Skeletal muscle tissue (tissue), 4 donors: ENCODE results near the gene PAM. TPM values are rescaled to one million over a fixed set of nuclear protein-coding genes. Genes with fewer than 3 reads are reported as not detected.

Source experiments
- H3K27ac ChIP-seq: one replicate; pipeline ENCODE4 v1.7.0; 2013; ENCODE audit warnings: mild to moderate bottlenecking, low read depth, low read length, inconsistent platforms
- H3K27me3 ChIP-seq, 3 donors: one replicate each; pipeline ENCODE4 v1.7.0; 2013; ENCODE audit warnings: low read length in 3 of 3; ENCODE audit not compliant: control insufficient read depth in 3 of 3, insufficient read depth in 3 of 3
- H3K36me3 ChIP-seq, 3 donors: one replicate each; pipeline ENCODE4 v1.7.0; 2013; ENCODE audit warnings: low read length in 3 of 3; ENCODE audit not compliant: control insufficient read depth in 3 of 3, insufficient read depth in 3 of 3
- H3K4me1 ChIP-seq, 3 donors: one replicate each; pipeline ENCODE4 v1.7.0; 2013; ENCODE audit warnings: low read length in 3 of 3, mild to moderate bottlenecking in 3 of 3; ENCODE audit not compliant: control insufficient read depth in 3 of 3, insufficient read depth in 3 of 3
- H3K4me3 ChIP-seq, 3 donors: one replicate each; pipeline ENCODE4 v1.7.0; 2013; ENCODE audit warnings: low read length in 3 of 3
- H3K9ac ChIP-seq, 3 donors: one replicate each; pipeline ENCODE4 v1.7.0; 2013; ENCODE audit warnings: low read length in 3 of 3, mild to moderate bottlenecking in 3 of 3, moderate library complexity in 2 of 3, low read depth in 1 of 3
- H3K9me3 ChIP-seq, 3 donors: one replicate each; pipeline ENCODE4 v1.7.0; 2013; ENCODE audit warnings: low read length in 3 of 3; ENCODE audit not compliant: control insufficient read depth in 3 of 3
- total RNA-seq: library from RNA; depleted of rRNA; stranded (reverse); fragments of >200 nt; gene quantifications from one replicate; pipeline ENCODE4 v1.2.3, GENCODE V29; 2014
- donor health status: Osteomylitis.

The PAM gene
- total RNA-seq, 1 donor from 2014 or later = 95.5 TPM

GRCh38 chr5:102722931-102723330 is 32.2 kb upstream of the PAM start:
- Histone ChIP-seq H3K4me1 (no peaks in the 10 kb centered on the region), H3K27me3 (no peaks in the 10 kb centered on the region), H3K27ac (no peak overlapping the region), H3K4me3 (no peak overlapping the region), H3K9ac (no peak overlapping the region), H3K36me3 (no peaks in the 10 kb centered on the region), H3K9me3 (no peaks in the 10 kb centered on the region)

DNA sequence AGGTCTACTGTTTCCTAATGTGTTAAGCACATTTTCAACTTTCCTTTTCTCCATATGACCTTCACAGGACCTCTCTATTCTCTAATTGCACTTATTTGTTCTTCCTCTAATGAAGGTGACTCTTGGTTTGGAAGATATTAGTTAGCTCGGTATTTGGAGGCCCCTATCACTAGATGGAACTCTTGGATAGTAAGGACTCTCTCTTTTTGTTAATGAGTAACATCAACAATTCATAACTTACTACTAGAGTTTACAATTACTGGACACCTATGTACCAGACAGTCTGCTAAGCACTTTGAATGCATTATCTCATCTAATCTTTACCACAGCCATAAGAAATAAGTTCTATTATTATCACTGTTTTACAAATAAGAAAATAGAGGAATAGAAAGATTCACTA is 23.4 kb upstream of the PAM start:
- Histone ChIP-seq H3K27ac (no peak overlapping the region), H3K4me1 (no peaks in the 10 kb centered on the region), H3K27me3 (no peaks in the 10 kb centered on the region), H3K4me3 (no peak overlapping the region), H3K9me3 (no peaks in the 10 kb centered on the region), H3K9ac (no peak overlapping the region), H3K36me3 (no peaks in the 10 kb centered on the region)

DNA sequence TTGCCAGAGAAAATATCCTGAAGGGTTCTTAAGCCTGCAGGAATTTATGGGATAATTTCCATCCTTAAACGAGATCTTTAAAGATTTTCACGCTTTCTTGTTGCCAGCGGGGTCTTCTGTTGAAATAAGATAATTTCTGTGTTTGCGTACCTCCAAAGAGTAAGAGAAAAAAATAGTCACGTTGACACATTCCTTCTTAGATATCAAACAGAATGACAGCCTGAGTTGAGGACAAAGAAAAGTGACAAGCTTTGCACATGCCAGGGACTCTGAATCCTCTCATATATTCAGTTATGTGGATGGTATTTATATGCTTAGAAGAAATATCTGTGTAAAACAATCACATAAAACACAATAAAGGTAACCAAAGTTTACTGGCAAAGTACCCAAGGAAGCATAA is 21.6 kb upstream of the PAM start:
- H3K36me3 ChIP-seq = no peaks in the 10 kb centered on the region
- H3K9ac ChIP-seq = no peak overlapping the region
- no peaks in the 10 kb centered on the region for H3K4me1 ChIP-seq
- H3K27me3 ChIP-seq = no peaks in the 10 kb centered on the region
- H3K9me3 ChIP-seq = no peaks in the 10 kb centered on the region
- no peak overlapping the region for H3K4me3 ChIP-seq
- H3K27ac ChIP-seq = no peak overlapping the region

DNA sequence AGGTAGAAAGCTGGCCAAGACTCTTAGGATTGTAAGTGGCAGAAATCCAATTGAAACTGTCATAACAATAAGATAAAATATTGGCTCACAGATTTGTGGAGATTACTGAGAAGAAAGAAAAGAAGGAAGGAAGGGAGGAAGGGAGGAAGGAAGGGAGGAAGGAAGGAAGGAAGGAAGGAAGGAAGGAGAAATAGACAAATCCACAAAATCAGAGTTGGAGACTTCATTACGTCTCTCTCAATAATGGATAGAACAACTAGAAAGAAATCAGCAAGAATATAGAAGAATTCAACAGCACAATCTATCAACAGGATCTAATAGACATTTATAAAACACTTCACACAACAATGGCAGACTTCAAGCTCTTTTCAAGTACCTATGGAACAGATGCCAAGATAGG is 17.9 kb upstream of the PAM start:
- Histone ChIP-seq H3K27me3 (no peaks in the 10 kb centered on the region), H3K4me3 (no peak overlapping the region), H3K4me1 (no peaks in the 10 kb centered on the region), H3K27ac (no peak overlapping the region), H3K9me3 (no peaks in the 10 kb centered on the region), H3K9ac (no peak overlapping the region), H3K36me3 (no peaks in the 10 kb centered on the region)

GRCh38 chr5:102737805-102738469 is 17.2 kb upstream of the PAM start:
- no peaks in the 10 kb centered on the region for H3K36me3 ChIP-seq
- no peak overlapping the region for H3K27ac ChIP-seq
- H3K4me1 ChIP-seq = no peaks in the 10 kb centered on the region
- H3K9ac ChIP-seq = no peak overlapping the region
- H3K9me3 ChIP-seq = no peaks in the 10 kb centered on the region
- H3K4me3 ChIP-seq = no peak overlapping the region
- no peaks in the 10 kb centered on the region for H3K27me3 ChIP-seq

DNA sequence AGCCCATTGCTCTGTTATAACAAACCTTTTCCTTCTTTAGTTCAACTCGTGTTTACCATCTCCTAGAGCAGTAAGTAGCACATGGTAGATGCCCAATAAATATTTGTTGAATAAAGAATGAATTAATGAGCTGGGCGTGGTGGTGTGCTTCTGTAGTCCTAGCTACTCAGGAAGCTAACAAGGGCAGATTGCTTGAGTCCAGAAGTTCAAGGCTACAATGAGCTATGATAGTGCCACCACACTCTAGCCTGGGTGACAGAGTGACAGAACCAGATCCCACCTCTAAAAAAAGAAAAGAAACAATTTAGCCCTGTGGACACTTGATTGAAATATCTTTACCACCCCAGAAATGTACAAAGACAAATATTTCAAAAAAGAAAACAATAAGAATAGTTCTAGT is 14.6 kb upstream of the PAM start:
- no peaks in the 10 kb centered on the region for H3K9me3 ChIP-seq
- H3K27ac ChIP-seq = no peak overlapping the region
- H3K27me3 ChIP-seq = no peaks in the 10 kb centered on the region
- H3K4me1 ChIP-seq = no peaks in the 10 kb centered on the region
- no peak overlapping the region for H3K9ac ChIP-seq
- H3K36me3 ChIP-seq = no peaks in the 10 kb centered on the region
- no peak overlapping the region for H3K4me3 ChIP-seq

- H3K9me3 ChIP-seq = no peaks in the 10 kb centered on the region
- no peaks in the 10 kb centered on the region for H3K27me3 ChIP-seq
- H3K9ac ChIP-seq = no peak overlapping the region
- no peak overlapping the region for H3K27ac ChIP-seq
- no peak overlapping the region for H3K4me3 ChIP-seq
- no peaks in the 10 kb centered on the region for H3K36me3 ChIP-seq
- no peaks in the 10 kb centered on the region for H3K4me1 ChIP-seq
Measured at GRCh38 chr5:102742215-102742614, 12.9 kb upstream of the PAM start.

DNA sequence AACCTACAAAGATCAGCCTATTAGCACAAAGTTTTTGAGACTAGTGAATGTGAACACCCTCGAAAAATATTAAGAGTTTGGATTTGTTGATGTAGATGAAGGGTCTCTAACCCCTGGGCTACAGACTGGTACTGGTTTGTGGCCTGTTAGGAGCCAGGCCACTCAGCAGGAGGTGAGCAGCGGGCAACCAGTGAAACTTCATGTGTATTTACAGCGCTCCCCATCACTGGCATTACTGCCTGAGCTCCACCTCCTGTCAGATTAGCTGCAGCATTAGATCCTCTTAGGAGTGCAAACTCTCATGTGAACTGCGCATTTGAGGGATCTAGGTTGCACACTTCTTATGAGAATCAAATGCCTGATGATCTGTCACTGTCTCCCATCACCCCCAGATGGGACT is 11.2 kb upstream of the PAM start:
- no peaks in the 10 kb centered on the region for H3K4me1 ChIP-seq
- no peaks in the 10 kb centered on the region for H3K9me3 ChIP-seq
- H3K36me3 ChIP-seq = no peaks in the 10 kb centered on the region
- H3K27ac ChIP-seq = no peak overlapping the region
- no peaks in the 10 kb centered on the region for H3K27me3 ChIP-seq
- no peak overlapping the region for H3K4me3 ChIP-seq
- no peak overlapping the region for H3K9ac ChIP-seq

GRCh38 chr5:102747386-102748166 is 7.5 kb upstream of the PAM start:
- H3K9ac ChIP-seq = no peak overlapping the region
- H3K27ac ChIP-seq = no peak overlapping the region
- no peaks in the 10 kb centered on the region for H3K36me3 ChIP-seq
- no peaks in the 10 kb centered on the region for H3K4me1 ChIP-seq
- no peaks in the 10 kb centered on the region for H3K27me3 ChIP-seq
- H3K4me3 ChIP-seq = no peak overlapping the region
- no peaks in the 10 kb centered on the region for H3K9me3 ChIP-seq

GRCh38 chr5:102749416-102750030 is 5.6 kb upstream of the PAM start:
- Histone ChIP-seq H3K9ac (no peak overlapping the region), H3K27me3 (no peaks in the 10 kb centered on the region), H3K36me3 (no peaks in the 10 kb centered on the region), H3K4me3 (no peak overlapping the region), H3K4me1 (peaks cover 4 to 8% (median 5%) of the 10 kb centered on the region in 3 donors), H3K27ac (no peak overlapping the region), H3K9me3 (no peaks in the 10 kb centered on the region)
